ENCODE results near the gene TOR1AIP1. TPM values are rescaled to one million over a fixed set of nuclear protein-coding genes. Genes with fewer than 3 reads are reported as not detected.
"Not testable (repeated sequence)": the region's sequence is repeated elsewhere in the genome, so short reads cannot be mapped to it uniquely, and the experiment has no call there.

Gene TOR1AIP1, protein sequence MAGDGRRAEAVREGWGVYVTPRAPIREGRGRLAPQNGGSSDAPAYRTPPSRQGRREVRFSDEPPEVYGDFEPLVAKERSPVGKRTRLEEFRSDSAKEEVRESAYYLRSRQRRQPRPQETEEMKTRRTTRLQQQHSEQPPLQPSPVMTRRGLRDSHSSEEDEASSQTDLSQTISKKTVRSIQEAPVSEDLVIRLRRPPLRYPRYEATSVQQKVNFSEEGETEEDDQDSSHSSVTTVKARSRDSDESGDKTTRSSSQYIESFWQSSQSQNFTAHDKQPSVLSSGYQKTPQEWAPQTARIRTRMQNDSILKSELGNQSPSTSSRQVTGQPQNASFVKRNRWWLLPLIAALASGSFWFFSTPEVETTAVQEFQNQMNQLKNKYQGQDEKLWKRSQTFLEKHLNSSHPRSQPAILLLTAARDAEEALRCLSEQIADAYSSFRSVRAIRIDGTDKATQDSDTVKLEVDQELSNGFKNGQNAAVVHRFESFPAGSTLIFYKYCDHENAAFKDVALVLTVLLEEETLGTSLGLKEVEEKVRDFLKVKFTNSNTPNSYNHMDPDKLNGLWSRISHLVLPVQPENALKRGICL
- total RNA-seq: 10 to 100 TPM; 41.1 to 60.3 (median 44.7) TPM
- total RNA-seq (2013): 58.7 TPM
- 99.8 to 238 (median 135) reads per million in 29 experiments for total RNA-seq

DNA sequence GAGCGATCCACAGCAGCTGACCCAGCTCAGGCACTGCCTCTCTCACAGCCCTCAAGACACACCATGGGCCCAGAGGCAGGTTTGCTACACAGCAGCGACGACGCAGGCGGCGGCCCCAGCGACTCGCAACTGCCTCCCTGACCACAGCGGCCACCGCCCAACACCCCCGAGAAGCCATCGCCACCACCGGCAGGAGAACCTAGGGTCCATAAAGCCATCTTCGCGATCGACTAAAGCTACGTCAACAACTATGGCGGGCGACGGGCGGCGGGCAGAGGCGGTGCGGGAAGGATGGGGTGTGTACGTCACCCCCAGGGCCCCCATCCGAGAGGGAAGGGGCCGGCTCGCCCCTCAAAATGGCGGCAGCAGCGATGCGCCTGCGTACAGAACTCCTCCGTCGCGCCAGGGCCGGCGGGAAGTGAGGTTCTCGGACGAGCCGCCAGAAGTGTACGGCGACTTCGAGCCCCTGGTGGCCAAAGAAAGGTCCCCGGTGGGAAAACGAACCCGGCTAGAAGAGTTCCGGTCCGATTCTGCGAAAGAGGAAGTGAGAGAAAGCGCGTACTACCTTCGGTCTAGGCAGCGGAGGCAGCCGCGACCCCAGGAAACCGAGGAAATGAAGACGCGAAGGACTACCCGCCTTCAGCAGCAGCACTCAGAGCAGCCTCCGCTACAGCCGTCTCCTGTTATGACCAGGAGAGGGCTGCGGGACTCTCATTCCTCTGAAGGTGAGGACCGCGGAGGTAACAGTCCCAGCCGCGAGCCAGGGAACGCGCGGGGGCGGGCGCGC, at the start of gene TOR1AIP1:
TSS of gene TOR1AIP1 (plus strand) at position 33 of the 787 bp plus-strand sequence. CDS start at position 251, 218 bp downstream.
- Histone ChIP-seq H3K36me3 (ENCODE audit: control insufficient read depth in 2 of 2, extremely low read depth in 1 of 2, insufficient read depth in 1 of 2, low read length in 1 of 2) (peaks cover 0 to 26% of the 10 kb centered on the region in 2 donors), H3K4me3 (ENCODE audit: control insufficient read depth in 1 of 2, extremely low read depth in 1 of 2, low read length in 1 of 2) (peak within 1 kb of the TSS; percentile 92 to 96), H3K9me3 (no peaks in the 10 kb centered on the region), H3K4me1 (ENCODE audit: control insufficient read depth in 1 of 2, extremely low read depth in 1 of 2, insufficient read depth in 2 of 2, low read length in 2 of 2) (peaks cover 18 to 26% of the 10 kb centered on the region in 2 experiments), H3K27ac (ENCODE audit: low read length) (peak within 1 kb of the TSS; percentile 96), H3K27me3 (replicated peaks in 1 of 2; ENCODE audit: control insufficient read depth in 2 of 2, extremely low read depth in 1 of 2, insufficient read depth in 2 of 2, low read length in 1 of 2) (no peaks in the 10 kb centered on the region)
- DNase-seq (peak; percentile 93 to 99 (median 97)), ATAC-seq (replicated peaks in 1 of 4) (peak; percentile 79 to 84 (median 80))
- no peaks in the 10 kb centered on the region for H3K27me3 Mint-ChIP-seq
- H3K9me3 Mint-ChIP-seq: no peaks in the 10 kb centered on the region
- H3K27ac Mint-ChIP-seq: peak within 1 kb of the TSS; percentile 100
- peak within 1 kb of the TSS; percentile 93 to 99 (median 95) for H3K4me3 Mint-ChIP-seq
- ChIA-PET CTCF (interaction anchor here (0.5 to 2.5 kb wide), 6 partner anchors 14 to 176 kb away, joined by 3 to 14 read pairs (median 4); partner anchors contain the start of gene CEP350 (in 1 of the 2)), POLR2A (interaction anchor here (0.6 to 2.7 kb wide), 8 partner anchors 10 to 1151 kb away, joined by 3 to 22 read pairs (median 3); partner anchors contain the start of genes AXDND1 (in 1 of the 2), CEP350 (in 1 of the 2) and MR1 (in 1 of the 2))
- peaks cover 9% of the 10 kb centered on the region for H3K36me3 Mint-ChIP-seq
- under 1% methylated on average over 72 of the region's 72 CpGs for WGBS (ENCODE audit: insufficient coverage)
- peaks cover 60 to 72% (median 69%) of the 10 kb centered on the region in 3 donors for H3K4me1 Mint-ChIP-seq

DNA sequence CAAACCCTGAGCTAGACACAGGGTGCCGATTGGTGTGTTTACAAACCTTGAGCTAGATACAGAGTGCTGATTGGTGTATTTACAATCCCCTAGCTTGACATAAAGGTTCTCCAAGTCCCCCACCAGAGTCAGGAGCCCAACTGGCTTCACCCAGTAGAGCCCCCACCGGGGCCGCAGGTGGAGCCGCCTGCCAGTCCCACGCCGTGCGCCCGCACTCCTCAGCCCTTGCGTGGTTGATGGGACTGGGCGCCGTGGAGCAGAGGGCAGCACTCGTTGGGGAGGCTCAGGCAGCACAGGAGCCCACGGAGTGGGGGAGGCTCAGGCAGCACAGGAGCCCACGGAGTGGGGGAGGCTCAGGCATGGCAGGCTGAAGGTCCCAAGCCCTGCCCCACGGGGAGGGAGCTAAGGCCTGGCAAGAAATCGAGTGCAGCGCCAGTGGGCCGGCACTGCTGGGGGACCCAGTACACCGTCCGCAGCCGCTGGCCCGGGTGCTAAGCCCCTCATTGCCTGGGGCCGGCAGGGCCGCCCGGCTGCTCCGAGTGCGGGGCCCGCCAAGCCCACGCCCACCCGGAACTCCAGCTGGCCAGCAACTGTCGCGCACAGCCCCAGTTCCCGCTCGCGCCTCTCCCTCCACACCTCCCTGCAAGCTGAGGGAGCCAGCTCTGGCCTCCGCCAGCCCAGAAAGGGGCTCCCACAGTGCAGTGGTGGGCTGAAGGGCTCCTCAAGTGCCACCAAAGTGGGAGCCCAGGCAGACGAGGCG, 45.2 kb upstream of the TOR1AIP1 start:
- H3K9me3 Mint-ChIP-seq; H3K27ac Mint-ChIP-seq; H3K27ac ChIP-seq (ENCODE audit: low read length); ATAC-seq (replicated peaks in 1 of 4); DNase-seq; CTCF ChIA-PET; H3K27me3 ChIP-seq (replicated peaks in 1 of 2; ENCODE audit: control insufficient read depth in 2 of 2, extremely low read depth in 1 of 2, insufficient read depth in 2 of 2, low read length in 1 of 2); H3K9me3 ChIP-seq; H3K27me3 Mint-ChIP-seq; H3K4me1 ChIP-seq (ENCODE audit: control insufficient read depth in 1 of 2, extremely low read depth in 1 of 2, insufficient read depth in 2 of 2, low read length in 2 of 2); POLR2A ChIA-PET; H3K36me3 ChIP-seq (ENCODE audit: control insufficient read depth in 2 of 2, extremely low read depth in 1 of 2, insufficient read depth in 1 of 2, low read length in 1 of 2); H3K4me3 ChIP-seq (ENCODE audit: control insufficient read depth in 1 of 2, extremely low read depth in 1 of 2, low read length in 1 of 2); H3K4me3 Mint-ChIP-seq: not testable (repeated sequence)
- 97% methylated on average over 35 of the region's 38 CpGs for WGBS (ENCODE audit: insufficient coverage)
- Mint-ChIP-seq H3K4me1 (peaks cover 7 to 11% (median 11%) of the 10 kb centered on the region in 3 donors), H3K36me3 (peaks cover 16% of the 10 kb centered on the region)

DNA sequence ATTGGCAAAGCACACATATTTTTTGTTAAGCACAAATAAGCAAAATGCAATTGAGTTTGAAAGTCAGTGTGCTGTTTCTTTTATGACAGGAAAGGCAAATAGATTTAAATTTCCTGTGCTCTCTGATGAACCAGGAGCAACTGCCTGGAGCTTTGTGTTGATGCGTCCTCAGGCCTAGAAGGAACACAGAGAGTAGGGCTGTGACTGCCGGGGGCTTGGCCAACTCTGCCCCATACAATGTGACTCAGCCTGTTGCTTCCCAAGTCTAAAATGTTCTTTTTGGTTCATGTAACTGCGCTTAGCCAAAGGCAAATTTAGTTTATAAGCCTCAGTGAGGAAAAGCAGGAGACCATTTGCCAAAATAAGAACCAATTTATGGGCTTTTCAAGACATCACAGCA, 42.0 kb upstream of the TOR1AIP1 start:
- H3K36me3 Mint-ChIP-seq: peaks cover 27% of the 10 kb centered on the region
- Histone ChIP-seq H3K27me3 (replicated peaks in 1 of 2; ENCODE audit: control insufficient read depth in 2 of 2, extremely low read depth in 1 of 2, insufficient read depth in 2 of 2, low read length in 1 of 2) (no peaks in the 10 kb centered on the region), H3K4me3 (ENCODE audit: control insufficient read depth in 1 of 2, extremely low read depth in 1 of 2, low read length in 1 of 2) (no peak overlapping the region), H3K36me3 (ENCODE audit: control insufficient read depth in 2 of 2, extremely low read depth in 1 of 2, insufficient read depth in 1 of 2, low read length in 1 of 2) (peaks cover 2 to 3% of the 10 kb centered on the region in 2 donors), H3K4me1 (ENCODE audit: control insufficient read depth in 1 of 2, extremely low read depth in 1 of 2, insufficient read depth in 2 of 2, low read length in 2 of 2) (no peaks in the 10 kb centered on the region), H3K9me3 (no peaks in the 10 kb centered on the region), H3K27ac (ENCODE audit: low read length) (no peak overlapping the region)
- 100% methylated on average over 3 of the region's 3 CpGs for WGBS (ENCODE audit: insufficient coverage)
- no peak overlapping the region for H3K4me3 Mint-ChIP-seq
- H3K27me3 Mint-ChIP-seq: no peaks in the 10 kb centered on the region
- no peak for ATAC-seq (replicated peaks in 1 of 4)
- H3K27ac Mint-ChIP-seq: no peak overlapping the region
- ChIA-PET CTCF (interaction anchor here in 1 of 2 donors (1.3 kb wide), 1 partner anchor 30 kb away, joined by 3 read pairs; no protein-coding TSS in a partner anchor), POLR2A (interaction anchor here in 1 of 2 donors (0.5 kb wide), 1 partner anchor 24 kb away, joined by 4 read pairs; no protein-coding TSS in a partner anchor)
- no peak for DNase-seq
- H3K4me1 Mint-ChIP-seq: no peaks in the 10 kb centered on the region
- no peaks in the 10 kb centered on the region for H3K9me3 Mint-ChIP-seq

DNA sequence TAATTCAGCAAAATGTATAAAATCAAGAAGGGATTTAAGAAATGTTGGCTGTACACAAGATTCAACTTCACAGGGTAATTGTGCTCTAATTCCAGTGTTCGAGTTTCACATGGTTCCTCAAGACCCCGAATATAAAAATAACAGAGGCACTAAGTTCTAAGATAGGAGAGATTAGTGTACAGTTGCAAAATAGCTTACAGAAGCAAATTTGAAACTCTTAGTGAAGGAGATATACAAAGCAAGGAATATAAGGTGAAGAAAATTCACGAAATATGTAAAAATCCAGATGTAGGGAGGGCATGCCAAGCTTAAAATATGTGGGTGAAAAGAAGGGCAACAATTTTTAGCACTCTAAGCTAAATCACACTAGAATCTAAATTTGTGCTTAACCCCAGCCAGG, 33.9 kb upstream of the TOR1AIP1 start:
- no peaks in the 10 kb centered on the region for H3K9me3 Mint-ChIP-seq
- ChIA-PET POLR2A (no interaction called here), CTCF (no interaction called here)
- peak overlapping the region in 1 of 2 donors; percentile 35 for H3K27ac Mint-ChIP-seq
- DNase-seq: no peak
- H3K36me3 Mint-ChIP-seq: peaks cover 58% of the 10 kb centered on the region
- no peak for ATAC-seq (replicated peaks in 1 of 4)
- Histone ChIP-seq H3K27ac (ENCODE audit: low read length) (no peak overlapping the region), H3K4me1 (ENCODE audit: control insufficient read depth in 1 of 2, extremely low read depth in 1 of 2, insufficient read depth in 2 of 2, low read length in 2 of 2) (no peaks in the 10 kb centered on the region), H3K9me3 (no peaks in the 10 kb centered on the region), H3K4me3 (ENCODE audit: control insufficient read depth in 1 of 2, extremely low read depth in 1 of 2, low read length in 1 of 2) (no peak overlapping the region), H3K27me3 (replicated peaks in 1 of 2; ENCODE audit: control insufficient read depth in 2 of 2, extremely low read depth in 1 of 2, insufficient read depth in 2 of 2, low read length in 1 of 2) (no peaks in the 10 kb centered on the region), H3K36me3 (ENCODE audit: control insufficient read depth in 2 of 2, extremely low read depth in 1 of 2, insufficient read depth in 1 of 2, low read length in 1 of 2) (peaks cover 5 to 54% of the 10 kb centered on the region in 2 donors)
- H3K27me3 Mint-ChIP-seq: no peaks in the 10 kb centered on the region
- H3K4me3 Mint-ChIP-seq: no peak overlapping the region
- WGBS (ENCODE audit: insufficient coverage): no CpG with 5 or more reads among the region's 3 CpGs
- H3K4me1 Mint-ChIP-seq: peaks cover 2 to 5% (median 2%) of the 10 kb centered on the region in 3 donors

DNA sequence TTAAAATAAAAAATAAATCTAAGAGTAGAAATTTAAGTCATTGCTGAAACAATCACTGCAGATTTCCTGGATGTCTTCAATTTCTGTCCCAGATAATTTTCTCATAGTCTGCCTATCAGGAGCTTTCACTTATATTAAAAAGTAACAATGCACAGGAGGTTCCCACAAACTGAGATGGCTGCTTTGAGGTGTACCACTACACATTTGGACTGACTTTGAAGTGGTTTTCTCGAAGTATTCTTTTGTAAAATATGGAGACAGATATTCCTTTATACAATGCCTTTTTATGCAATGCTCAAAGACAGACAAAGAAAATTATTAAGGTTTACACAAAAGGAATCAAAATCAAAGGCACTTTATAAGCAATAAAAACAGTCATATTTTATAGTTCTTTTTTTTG, 29.0 kb upstream of the TOR1AIP1 start:
- no CpG with 5 or more reads among the region's 1 CpG for WGBS (ENCODE audit: insufficient coverage)
- H3K36me3 Mint-ChIP-seq: peaks cover 59% of the 10 kb centered on the region
- Histone ChIP-seq H3K27me3 (replicated peaks in 1 of 2; ENCODE audit: control insufficient read depth in 2 of 2, extremely low read depth in 1 of 2, insufficient read depth in 2 of 2, low read length in 1 of 2) (no peaks in the 10 kb centered on the region), H3K9me3 (no peaks in the 10 kb centered on the region), H3K36me3 (ENCODE audit: control insufficient read depth in 2 of 2, extremely low read depth in 1 of 2, insufficient read depth in 1 of 2, low read length in 1 of 2) (peaks cover 3 to 53% of the 10 kb centered on the region in 2 donors), H3K27ac (ENCODE audit: low read length) (no peak overlapping the region), H3K4me3 (ENCODE audit: control insufficient read depth in 1 of 2, extremely low read depth in 1 of 2, low read length in 1 of 2) (no peak overlapping the region), H3K4me1 (ENCODE audit: control insufficient read depth in 1 of 2, extremely low read depth in 1 of 2, insufficient read depth in 2 of 2, low read length in 2 of 2) (no peaks in the 10 kb centered on the region)
- H3K27me3 Mint-ChIP-seq: no peaks in the 10 kb centered on the region
- CTCF ChIA-PET: interaction anchor here (0.6 to 1.9 kb wide), 5 partner anchors 11 to 606 kb away, joined by 3 to 7 read pairs (median 5); no protein-coding TSS in a partner anchor
- DNase-seq: no peak
- H3K9me3 Mint-ChIP-seq: no peaks in the 10 kb centered on the region
- H3K27ac Mint-ChIP-seq: no peak overlapping the region
- no peak for ATAC-seq (replicated peaks in 1 of 4)
- POLR2A ChIA-PET: interaction anchor here in 1 of 2 donors (0.7 kb wide), 1 partner anchor 207 kb away, joined by 4 read pairs; no protein-coding TSS in a partner anchor
- H3K4me1 Mint-ChIP-seq: peaks cover 2 to 5% (median 2%) of the 10 kb centered on the region in 3 donors
- no peak overlapping the region for H3K4me3 Mint-ChIP-seq
